Neural progenitor cell (in vitro differentiated cells): ENCODE measurements around the gene ZBTB37. TPM values are rescaled to one million over a fixed set of nuclear protein-coding genes. Genes with fewer than 3 reads are reported as not detected.
"Not testable (repeated sequence)": the region's sequence is repeated elsewhere in the genome, so short reads cannot be mapped to it uniquely, and the experiment has no call there.

Experiments used
- DNase-seq: peaks from one replicate; pipeline ENCODE4 v3.0.0-alpha.2; 2016; ENCODE audit warnings: low spot score
- H2AFZ ChIP-seq: fragments of 200-600 bp; sonication (generic); replicated peaks from 2 replicates; pipeline ENCODE4 v1.6.1; 2016; ENCODE audit warnings: antibody characterized with exemption
- H3F3A ChIP-seq: fragments of 200-600 bp; sonication (generic); 2 replicates; pipeline ENCODE4 v1.6.1; 2016; ENCODE audit warnings: antibody characterized with exemption, low read depth
- H3K27ac ChIP-seq: fragments of 200-600 bp; sonication (generic); 2 replicates; pipeline ENCODE4 v1.5.1; 2016; ENCODE audit warnings: mild to moderate bottlenecking
- H3K27me3 ChIP-seq: fragments of 200-600 bp; sonication (generic); 2 replicates; pipeline ENCODE4 v1.6.1; 2016; ENCODE audit warnings: mild to moderate bottlenecking, moderate library complexity
- H3K36me3 ChIP-seq: fragments of 200-600 bp; sonication (generic); 2 replicates; pipeline ENCODE4 v1.5.1; 2016
- H3K4me1 ChIP-seq: fragments of 200-600 bp; sonication (generic); 2 replicates; pipeline ENCODE4 v1.6.1; 2016; ENCODE audit warnings: mixed run types
- H3K4me2 ChIP-seq: fragments of 200-600 bp; sonication (generic); 2 replicates; pipeline ENCODE4 v1.6.1; 2016
- H3K4me3 ChIP-seq: fragments of 200-600 bp; sonication (generic); 2 replicates; pipeline ENCODE4 v1.5.1; 2016
- H3K79me2 ChIP-seq: fragments of 200-600 bp; sonication (generic); 2 replicates; pipeline ENCODE4 v1.6.1; 2016; ENCODE audit warnings: low read depth
- H3K9ac ChIP-seq: fragments of 200-600 bp; sonication (generic); 2 replicates; pipeline ENCODE4 v1.6.1; 2016
- H3K9me3 ChIP-seq: fragments of 200-600 bp; sonication (generic); 2 replicates; pipeline ENCODE4 v1.5.1; 2016; ENCODE audit warnings: low read depth
- H4K20me1 ChIP-seq: fragments of 200-600 bp; sonication (generic); 2 replicates; pipeline ENCODE4 v1.6.1; 2016; ENCODE audit warnings: low read depth
- H3K27ac Mint-ChIP-seq: 3 replicates; pipeline ENCODE4 v1.8.0; 2021; ENCODE audit warnings: mixed read lengths
- H3K27me3 Mint-ChIP-seq: 2 replicates; pipeline ENCODE4 v1.8.0; 2022; ENCODE audit warnings: low read depth, mild to moderate bottlenecking, inconsistent platforms, moderate library complexity, mixed read lengths; ENCODE audit not compliant: insufficient read depth
- H3K36me3 Mint-ChIP-seq: 3 replicates; pipeline ENCODE4 v1.8.0; 2021; ENCODE audit warnings: mixed read lengths
- H3K4me1 Mint-ChIP-seq: 3 replicates; pipeline ENCODE4 v1.8.0; 2021; ENCODE audit warnings: mixed read lengths
- H3K4me3 Mint-ChIP-seq: 3 replicates; pipeline ENCODE4 v1.8.0; 2021; ENCODE audit warnings: mild to moderate bottlenecking, moderate library complexity, mixed read lengths
- H3K9me3 Mint-ChIP-seq: 3 replicates; pipeline ENCODE4 v1.8.0; 2020; ENCODE audit warnings: mixed read lengths
- CTCF ChIP-seq: fragments of 200-600 bp; sonication (generic); IDR thresholded peaks from 2 replicates; pipeline ENCODE4 v1.5.1; 2017; ENCODE audit warnings: antibody characterized with exemption, mild to moderate bottlenecking
- EZH2 ChIP-seq: fragments of 200-600 bp; sonication (generic); IDR thresholded peaks from 2 replicates; pipeline ENCODE4 v1.6.1; 2017; ENCODE audit warnings: antibody characterized with exemption, mild to moderate bottlenecking, moderate library complexity
- EZH2phosphoT487 ChIP-seq: fragments of 200-600 bp; sonication (generic); IDR thresholded peaks from 2 replicates; pipeline ENCODE4 v1.6.1; 2017; ENCODE audit warnings: antibody characterized with exemption
- total RNA-seq: library from RNA; depleted of rRNA; stranded (reverse); fragments of >200 nt; gene quantifications from 2 replicates; pipeline ENCODE4 v1.2.3, GENCODE V29; 2015; ENCODE audit warnings: low replicate concordance

The ZBTB37 gene
- total RNA-seq, 1 donor from 2014 or later, result 19.4 TPM

- H3K27ac Mint-ChIP-seq, result no peak overlapping the region
- TF ChIP-seq EZH2phosphoT487 (no peak), CTCF (no peak), EZH2 (no peak)
Measured at GRCh38 chr1:173861731-173862145, 6.4 kb upstream of the ZBTB37 start.

GRCh38 chr1:173862146-173862768 is 5.9 kb upstream of the ZBTB37 start:
- H3K36me3 ChIP-seq, result peaks cover 43% of the 10 kb centered on the region
- not testable (repeated sequence) for H3K27me3 ChIP-seq, H3K9ac ChIP-seq, H3K27me3 Mint-ChIP-seq, H3K4me2 ChIP-seq, H3K27ac Mint-ChIP-seq, H3K9me3 Mint-ChIP-seq, H3K9me3 ChIP-seq, H2AFZ ChIP-seq, DNase-seq, H3K4me3 Mint-ChIP-seq, H3K4me3 ChIP-seq
- H3K27ac ChIP-seq, result peak overlapping the region; percentile 33
- H3K36me3 Mint-ChIP-seq, result peaks cover 45% of the 10 kb centered on the region
- H3K79me2 ChIP-seq, result peaks cover 33% of the 10 kb centered on the region
- H3K4me1 Mint-ChIP-seq, result peaks cover 23% of the 10 kb centered on the region
- peaks cover 54% of the 10 kb centered on the region for H4K20me1 ChIP-seq
- peaks cover 15% of the 10 kb centered on the region for H3K4me1 ChIP-seq
- H3F3A ChIP-seq, result peaks cover 88% of the 10 kb centered on the region

More at GRCh38 chr1:173861731-173862145, 6.4 kb upstream of the ZBTB37 start:
- peak overlapping the region; percentile 33 for H3K27ac ChIP-seq
- Mint-ChIP-seq H3K4me3 (no peak overlapping the region), H3K36me3 (peaks cover 43% of the 10 kb centered on the region), H3K27me3 (peaks cover 2% of the 10 kb centered on the region), H3K4me1 (peaks cover 21% of the 10 kb centered on the region), H3K9me3 (no peaks in the 10 kb centered on the region)
- no peaks in the 10 kb centered on the region for H3K9me3 ChIP-seq
- no peaks in the 10 kb centered on the region for H3K27me3 ChIP-seq
- peaks cover 49% of the 10 kb centered on the region for H4K20me1 ChIP-seq
- H3K4me3 ChIP-seq, result no peak overlapping the region
- peaks cover 88% of the 10 kb centered on the region for H3F3A ChIP-seq
- H3K4me2 ChIP-seq, result no peak overlapping the region
- no peak for DNase-seq
- H2AFZ ChIP-seq, result no peak overlapping the region
- peaks cover 28% of the 10 kb centered on the region for H3K79me2 ChIP-seq
- H3K4me1 ChIP-seq, result peaks cover 15% of the 10 kb centered on the region
- H3K36me3 ChIP-seq, result peaks cover 40% of the 10 kb centered on the region
- no peak overlapping the region for H3K9ac ChIP-seq

- Histone ChIP-seq H3K4me2 (no peak overlapping the region), H3K79me2 (peaks cover 38% of the 10 kb centered on the region), H3K27ac (peak overlapping the region; percentile 77), H3F3A (peaks cover 88% of the 10 kb centered on the region), H3K27me3 (no peaks in the 10 kb centered on the region), H3K4me3 (no peak overlapping the region), H3K36me3 (peaks cover 43% of the 10 kb centered on the region), H3K9me3 (no peaks in the 10 kb centered on the region), H4K20me1 (peaks cover 58% of the 10 kb centered on the region), H3K4me1 (peaks cover 15% of the 10 kb centered on the region), H2AFZ (no peak overlapping the region), H3K9ac (no peak overlapping the region)
- no peak for TF ChIP-seq EZH2
- no peak for TF ChIP-seq CTCF
- TF ChIP-seq EZH2phosphoT487, result no peak
- Mint-ChIP-seq H3K36me3 (peaks cover 40% of the 10 kb centered on the region), H3K27me3 (peaks cover 2% of the 10 kb centered on the region), H3K27ac (no peak overlapping the region), H3K4me3 (no peak overlapping the region), H3K9me3 (no peaks in the 10 kb centered on the region), H3K4me1 (peaks cover 23% of the 10 kb centered on the region)
- DNase-seq, result no peak
Measured at GRCh38 chr1:173862769-173863223, 5.4 kb upstream of the ZBTB37 start.
